NCI-H226 (cell line): ENCODE results near the gene PPM1N.

ENCODE experiments used
- DNase-seq: peaks from one replicate; pipeline ENCODE4 v3.0.0-alpha.2; 2015

Gene PPM1N

DNA sequence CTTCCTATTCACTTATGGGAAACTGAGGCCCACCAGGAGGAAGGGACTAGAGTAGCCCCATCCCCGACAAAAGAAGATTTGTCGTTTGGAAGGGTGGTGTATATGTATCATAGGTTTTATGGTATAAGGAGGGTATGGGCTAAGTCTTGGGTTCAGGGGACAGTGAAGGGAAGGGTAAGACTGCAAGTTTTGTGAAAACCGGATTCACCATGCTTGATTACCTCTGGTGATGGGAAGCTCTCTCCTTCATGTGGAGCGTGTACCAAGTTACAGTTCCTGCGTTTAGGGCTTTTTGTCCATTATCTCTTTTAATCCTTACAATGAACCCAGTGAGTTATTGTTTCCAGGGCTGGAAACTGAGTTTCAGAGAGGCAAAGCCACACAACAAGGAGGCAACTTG is 12.8 kb downstream of the PPM1N start:
- DNase-seq = no peak

DNA sequence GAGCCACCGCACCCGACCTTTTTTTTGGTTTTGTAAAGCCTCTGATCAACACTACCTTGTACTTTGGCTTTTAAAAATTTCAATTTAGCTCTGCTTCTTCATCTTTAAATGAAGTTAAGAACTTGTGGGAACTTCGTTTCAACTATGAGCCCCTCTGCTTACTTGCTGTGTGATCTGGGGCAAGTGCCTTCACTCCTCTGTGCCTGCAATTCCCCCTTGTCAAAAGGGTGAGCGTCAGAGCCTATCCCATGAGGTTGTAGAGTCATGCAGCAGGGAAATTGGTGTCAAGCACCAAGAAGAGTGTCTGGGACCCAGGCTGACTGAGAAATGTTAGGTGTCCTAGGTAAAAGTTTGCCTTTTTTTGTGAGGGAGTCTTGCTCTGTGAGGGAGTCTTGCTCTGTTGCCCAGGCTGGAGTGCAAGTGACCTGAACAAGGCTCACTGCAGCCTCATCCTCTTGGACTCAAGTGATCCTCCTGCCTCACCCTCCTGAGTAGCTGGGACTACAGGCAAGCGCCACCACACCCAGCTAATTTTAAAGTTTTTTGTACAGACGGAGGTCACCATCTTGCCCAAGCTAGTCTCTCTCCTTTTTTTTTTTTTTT is 14.7 kb downstream of the PPM1N start:
- DNase-seq = no peak

DNA sequence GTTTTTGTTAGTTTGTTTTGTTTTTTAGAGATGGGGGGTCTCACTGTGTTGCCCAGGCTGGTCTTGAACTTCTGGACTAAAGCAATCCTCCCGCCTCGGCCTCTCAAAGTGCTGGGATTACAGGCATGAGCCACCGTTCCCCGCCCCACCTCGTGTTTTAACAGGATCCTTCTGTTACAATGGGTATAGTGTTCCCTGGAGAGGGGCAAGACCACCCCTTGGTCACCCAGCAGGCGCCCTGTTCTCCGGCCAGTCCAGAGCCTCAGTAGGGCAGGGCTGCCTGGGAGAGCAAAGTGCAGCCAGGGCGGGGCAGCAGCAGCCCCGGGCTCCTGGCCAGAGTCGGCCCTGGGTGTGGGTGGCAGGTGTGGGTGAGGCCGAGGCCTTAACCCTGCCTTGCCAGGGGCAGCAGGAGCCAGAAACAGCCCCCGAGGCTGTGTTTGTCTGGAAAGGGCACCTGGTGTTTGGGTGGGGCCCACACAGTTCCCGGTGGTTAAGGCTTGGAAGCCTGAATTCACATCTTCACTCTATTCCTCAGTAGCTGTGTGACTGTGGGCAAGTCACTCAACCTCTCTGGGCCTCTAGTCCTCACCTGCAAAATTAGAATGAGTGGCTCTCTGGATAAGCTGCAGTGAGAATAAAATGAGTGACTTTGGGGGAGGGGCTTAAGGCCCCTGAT is 16.3 kb downstream of the PPM1N start:
- DNase-seq = no peak

GRCh38 chr19:45515081-45515624 is 16.9 kb downstream of the PPM1N start:
- no peak for DNase-seq

- no peak for DNase-seq
Measured at GRCh38 chr19:45515807-45516401, 17.7 kb downstream of the PPM1N start.

DNA sequence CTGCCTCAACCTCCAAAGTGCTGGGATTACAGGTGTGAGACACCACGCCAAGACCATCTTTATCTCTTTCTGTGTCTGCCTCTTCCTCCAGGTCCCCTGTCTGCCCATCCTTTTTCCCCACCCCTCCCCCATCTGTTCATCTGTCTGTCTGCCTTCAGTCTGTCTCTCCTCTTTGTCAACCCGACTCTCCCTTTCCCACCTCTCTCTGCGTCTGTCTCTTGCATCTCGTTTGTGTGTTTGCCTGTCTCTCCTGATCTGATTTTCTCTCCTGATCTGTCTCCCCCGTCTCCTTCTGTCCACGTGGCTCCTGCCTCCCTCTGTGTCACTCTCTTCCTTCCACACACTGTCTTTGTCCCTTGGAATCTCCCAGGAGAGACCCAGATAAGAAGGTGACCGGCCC is 19.0 kb downstream of the PPM1N start:
- no peak for DNase-seq

- no peak for DNase-seq
Measured at GRCh38 chr19:45517641-45518468, 19.6 kb downstream of the PPM1N start.

DNA sequence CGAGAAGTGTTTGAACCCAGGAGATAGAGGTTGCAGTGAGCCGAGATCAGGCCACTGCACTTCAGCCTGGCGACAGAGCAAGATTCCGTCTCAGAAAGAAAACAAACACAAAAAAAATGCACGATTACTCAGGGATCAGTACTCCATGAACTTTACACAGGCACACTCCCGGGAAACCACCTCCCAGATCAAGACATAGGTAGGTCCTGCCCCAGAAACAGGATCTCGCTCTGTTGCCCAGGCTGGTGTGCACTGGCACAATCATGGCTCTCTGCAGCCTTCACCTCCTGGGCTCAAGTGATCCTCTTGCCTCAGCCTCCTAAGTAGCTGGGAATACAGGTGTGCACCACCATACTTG is 20.2 kb downstream of the PPM1N start:
- no peak for DNase-seq

DNA sequence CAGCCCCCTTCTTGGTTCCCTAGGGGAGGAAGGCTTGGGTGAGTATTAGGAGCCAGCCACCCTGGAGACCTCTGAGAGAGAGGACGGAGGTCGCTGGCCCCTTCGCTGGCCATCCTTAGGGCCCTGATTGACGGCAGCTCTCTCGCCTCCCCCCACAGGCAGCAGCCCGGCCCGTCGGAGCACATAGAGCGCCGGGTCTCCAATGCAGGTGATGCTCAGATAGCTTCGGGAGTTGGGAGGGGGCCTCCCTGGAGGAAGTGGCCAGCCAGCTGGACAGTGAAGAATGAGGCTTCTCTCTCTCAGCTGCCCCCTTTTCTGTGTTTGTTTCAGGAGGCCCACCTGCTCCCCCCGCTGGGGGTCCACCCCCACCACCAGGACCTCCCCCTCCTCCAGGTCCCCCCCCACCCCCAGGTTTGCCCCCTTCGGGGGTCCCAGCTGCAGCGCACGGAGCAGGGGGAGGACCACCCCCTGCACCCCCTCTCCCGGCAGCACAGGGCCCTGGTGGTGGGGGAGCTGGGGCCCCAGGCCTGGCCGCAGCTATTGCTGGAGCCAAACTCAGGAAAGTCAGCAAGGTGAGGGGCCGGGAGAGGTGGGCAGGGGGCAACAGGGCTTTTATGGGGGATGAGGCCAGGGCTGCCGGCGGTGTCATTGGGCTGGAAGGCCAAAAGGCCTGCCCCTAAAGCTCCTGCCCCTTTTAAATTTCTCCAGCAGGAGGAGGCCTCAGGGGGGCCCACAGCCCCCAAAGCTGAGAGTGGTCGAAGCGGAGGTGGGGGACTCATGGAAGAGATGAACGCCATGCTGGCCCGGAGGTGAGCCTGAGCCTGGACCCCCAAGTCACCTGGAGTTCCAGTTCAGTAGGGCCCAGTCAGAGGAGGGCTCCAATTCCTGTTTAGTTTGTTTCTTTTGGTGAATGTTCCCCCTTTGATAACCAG is 24.0 kb downstream of the PPM1N start:
- DNase-seq = no peak

DNA sequence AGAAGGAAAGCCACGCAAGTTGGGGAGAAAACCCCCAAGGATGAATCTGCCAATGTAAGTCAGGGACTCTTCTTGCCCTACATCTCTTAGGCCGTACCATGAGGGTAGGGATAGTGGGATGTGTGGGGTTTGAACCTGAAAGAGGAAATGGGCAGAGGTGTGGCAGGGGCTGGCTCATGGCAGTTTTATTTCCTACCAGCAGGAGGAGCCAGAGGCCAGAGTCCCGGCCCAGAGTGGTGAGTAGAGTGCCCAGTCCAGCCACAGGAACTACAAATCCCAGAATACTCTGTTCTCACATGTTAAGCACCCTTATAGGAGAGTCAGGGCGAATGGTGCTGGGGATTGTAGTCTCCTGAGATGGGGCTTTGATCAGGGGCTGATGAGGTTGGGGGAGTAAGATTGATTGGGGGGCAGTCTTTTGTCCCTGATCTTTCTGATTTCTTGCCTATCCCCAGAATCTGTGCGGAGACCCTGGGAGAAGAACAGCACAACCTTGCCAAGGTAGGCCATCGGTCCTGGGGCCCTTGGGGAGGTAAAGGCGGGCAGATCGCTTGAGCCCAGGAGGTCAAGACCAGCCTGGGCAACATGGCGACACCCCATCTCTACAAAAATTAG is 25.5 kb downstream of the PPM1N start:
- DNase-seq = peak; percentile 69

DNA sequence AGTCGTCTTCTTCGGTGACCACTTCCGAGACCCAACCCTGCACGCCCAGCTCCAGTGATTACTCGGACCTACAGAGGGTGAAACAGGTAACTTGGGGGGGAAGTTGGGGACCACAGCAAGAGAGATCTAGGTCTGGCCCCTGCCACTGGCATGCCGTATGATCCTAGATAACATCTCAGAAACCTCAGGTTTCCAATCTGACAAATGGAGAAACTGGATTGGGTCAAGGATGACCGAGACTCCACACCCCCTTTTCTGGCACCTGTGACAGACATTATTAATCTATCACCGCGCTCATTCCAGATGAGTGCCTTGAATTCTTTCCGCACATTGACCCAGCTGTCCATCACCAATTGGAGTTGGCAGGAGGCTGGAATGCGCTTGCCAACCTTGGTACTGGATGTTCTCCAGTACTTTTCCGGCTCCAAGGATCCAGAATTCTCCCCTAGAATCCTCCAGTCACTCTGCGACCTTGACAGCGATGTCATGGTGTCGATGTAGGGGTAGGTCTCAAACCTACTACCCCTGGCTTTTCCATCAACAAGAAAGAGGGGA is 26.4 kb downstream of the PPM1N start:
- no peak for DNase-seq

- DNase-seq = peak; percentile 70
Measured at GRCh38 chr19:45526143-45526542, 27.9 kb downstream of the PPM1N start.

DNA sequence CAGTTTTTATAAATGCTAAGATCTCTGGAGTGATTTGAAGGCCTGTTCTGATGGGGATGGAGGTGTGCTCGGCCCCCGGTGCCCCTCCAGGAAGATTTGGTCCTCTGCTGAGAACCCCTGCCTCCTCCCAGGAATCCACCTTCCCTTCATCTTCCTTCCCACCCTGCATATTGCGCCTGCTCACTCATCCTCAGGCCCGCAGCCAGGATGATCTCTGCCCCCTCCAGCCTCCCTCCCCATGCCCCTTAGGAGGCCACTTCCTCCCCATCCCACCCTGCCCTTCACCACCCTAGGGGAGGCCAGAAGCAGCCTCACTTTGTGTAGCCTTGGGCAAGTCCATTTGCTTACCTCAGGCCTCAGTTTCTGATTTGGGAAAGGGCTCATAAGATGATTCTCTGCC is 28.7 kb downstream of the PPM1N start:
- DNase-seq = no peak

- no peak for DNase-seq
Measured at GRCh38 chr19:45527731-45528130, 29.5 kb downstream of the PPM1N start.

DNA sequence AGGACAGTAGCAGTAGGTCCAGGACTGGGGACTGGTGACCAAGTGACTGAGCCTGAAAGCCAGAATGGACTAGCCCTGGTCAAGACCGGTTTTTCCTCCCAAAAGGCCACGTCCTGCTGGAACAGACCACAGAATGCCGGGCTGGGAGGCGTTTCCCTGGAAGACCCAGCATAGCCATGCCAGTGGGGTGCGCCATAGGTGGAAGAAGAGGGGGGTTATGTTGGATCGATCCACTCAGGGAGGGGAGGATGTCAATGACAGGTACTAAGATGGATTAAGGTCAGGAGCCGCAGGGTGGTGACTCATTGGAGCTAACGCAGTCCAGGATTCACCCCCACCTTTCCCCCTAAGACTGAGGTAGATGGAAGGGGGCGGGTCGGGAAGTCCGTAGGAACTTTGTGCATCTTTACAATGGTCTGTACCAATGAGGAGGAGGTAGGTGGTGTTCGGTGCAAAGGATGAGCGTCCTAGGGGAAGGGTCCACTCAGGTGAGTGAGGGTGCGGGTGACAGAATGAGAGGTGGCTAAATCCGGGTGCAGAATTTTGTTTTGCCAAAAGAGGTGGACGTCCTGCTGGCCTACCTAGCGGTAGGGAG is 30.0 kb downstream of the PPM1N start:
- DNase-seq = peak; percentile 48

DNA sequence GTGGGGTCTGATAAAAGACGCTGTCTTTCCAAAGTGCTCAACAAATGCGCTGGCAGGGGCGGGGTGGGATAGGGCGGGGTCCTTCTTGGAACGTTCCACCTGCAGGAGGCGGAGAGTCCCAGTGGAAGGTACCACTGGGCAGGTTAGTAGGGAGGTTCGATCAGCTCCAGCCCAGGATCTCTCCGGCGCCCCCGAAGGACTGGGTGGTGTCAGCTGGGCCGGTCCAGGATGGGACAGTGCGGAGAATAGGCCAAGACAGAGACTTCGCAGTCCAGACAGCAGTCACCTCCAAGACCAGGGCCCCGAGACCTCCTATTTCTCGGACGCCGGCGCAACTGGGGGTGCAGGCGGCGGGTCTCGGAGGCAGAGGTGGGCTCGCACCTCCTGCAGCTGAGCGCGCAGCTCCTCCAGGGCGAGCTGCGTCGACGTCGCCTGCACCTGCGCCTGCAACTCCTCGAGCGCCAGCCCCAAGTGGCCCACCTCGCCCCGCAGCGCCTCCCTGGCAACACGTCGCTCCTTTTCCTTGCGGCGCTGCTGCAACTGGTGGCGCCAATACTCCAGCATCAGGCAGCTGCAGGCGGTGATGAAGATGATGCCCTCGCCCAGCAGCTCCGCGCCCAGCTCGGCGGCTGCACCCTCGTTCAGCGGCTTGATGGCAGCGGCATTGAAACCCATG is 30.6 kb downstream of the PPM1N start:
- no peak for DNase-seq

- DNase-seq = no peak
Measured at GRCh38 chr19:45529420-45529785, 31.2 kb downstream of the PPM1N start.

DNA sequence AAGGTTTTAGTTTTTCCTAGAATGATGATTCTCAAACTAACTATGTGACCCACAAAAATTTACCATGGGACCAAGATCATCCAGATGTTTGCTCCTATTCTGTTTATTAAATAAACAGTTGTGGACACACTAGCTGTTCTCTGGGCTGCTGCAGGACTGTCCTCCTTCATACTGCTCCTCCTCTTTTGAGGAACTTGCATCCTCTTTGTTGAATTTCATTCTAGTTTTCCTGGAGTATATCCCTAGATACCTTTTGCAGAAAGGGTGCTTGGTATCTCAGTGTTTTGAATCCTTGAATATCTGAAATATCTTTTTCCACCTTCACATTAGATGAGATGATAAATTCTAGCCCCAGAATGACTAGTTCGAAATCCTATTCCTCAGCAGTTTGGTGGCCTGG is 33.1 kb downstream of the PPM1N start:
- no peak for DNase-seq

- DNase-seq = no peak
Measured at GRCh38 chr19:45539459-45539858, 41.2 kb downstream of the PPM1N start.

DNA sequence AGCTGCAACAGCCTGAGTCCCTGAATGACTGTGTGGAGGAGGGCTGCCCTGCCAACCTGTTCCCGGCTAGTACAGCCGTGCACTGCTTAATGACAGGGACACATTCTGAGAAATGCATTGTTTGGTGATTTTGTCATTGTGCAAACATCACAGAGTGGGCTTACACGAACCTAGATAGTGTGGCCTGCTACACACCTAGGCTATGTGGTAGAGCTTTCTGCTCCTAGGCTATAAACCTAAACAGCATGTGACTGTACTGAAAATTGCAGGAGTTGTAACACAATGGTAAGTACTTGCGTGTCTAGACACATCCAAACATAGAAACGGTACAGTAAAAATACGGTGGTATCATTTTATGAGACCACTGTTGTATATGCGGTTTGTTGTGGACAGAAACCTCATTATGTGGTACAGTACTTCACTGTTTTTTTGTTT is 44.0 kb downstream of the PPM1N start:
- DNase-seq = no peak
